HG02571 (cell line): ENCODE results near the gene KDR.

Experiments used
- ATAC-seq: cut with Tn5 transposase; IDR thresholded peaks from one replicate; pipeline ENCODE4 v1.9.1; 2021; ENCODE audit warnings: mild to moderate bottlenecking, moderate library complexity; ENCODE audit not compliant: unreplicated experiment

KDR gene

GRCh38 chr4:55080174-55080865 lies 45.1 kb downstream of the KDR start:
- no peak for ATAC-seq

- ATAC-seq, result no peak
Observed at GRCh38 chr4:55079451-55080173, 45.8 kb downstream of the KDR start.

GRCh38 chr4:55078987-55079386 lies 46.4 kb downstream of the KDR start:
- ATAC-seq, result no peak

GRCh38 chr4:55077577-55077976 lies 47.8 kb downstream of the KDR start:
- ATAC-seq, result no peak

- no peak for ATAC-seq
Observed at GRCh38 chr4:55075823-55076716, 49.3 kb downstream of the KDR start.

- ATAC-seq, result no peak
Observed at GRCh38 chr4:55075376-55075775, 50.0 kb downstream of the KDR start.

GRCh38 chr4:55074386-55074785 lies 51.0 kb downstream of the KDR start:
- no peak for ATAC-seq

- no peak for ATAC-seq
Observed at GRCh38 chr4:55071951-55072350, 53.4 kb downstream of the KDR start.

- no peak for ATAC-seq
Observed at GRCh38 chr4:55069248-55069647, 56.1 kb downstream of the KDR start.

GRCh38 chr4:55068522-55068921 lies 56.9 kb downstream of the KDR start:
- ATAC-seq, result no peak

- no peak for ATAC-seq
Observed at GRCh38 chr4:55066018-55066417, 59.4 kb downstream of the KDR start.

GRCh38 chr4:55055529-55055928 lies 69.9 kb downstream of the KDR start:
- no peak for ATAC-seq

GRCh38 chr4:55051532-55051931 lies 73.9 kb downstream of the KDR start:
- ATAC-seq, result no peak

- no peak for ATAC-seq
Observed at GRCh38 chr4:55050418-55050950, 74.9 kb downstream of the KDR start.

GRCh38 chr4:55038176-55038890 lies 87.1 kb downstream of the KDR start:
- no peak for ATAC-seq

GRCh38 chr4:55037728-55038127 lies 87.7 kb downstream of the KDR start:
- no peak for ATAC-seq

- ATAC-seq, result no peak
Observed at GRCh38 chr4:55036405-55036804, 89.0 kb downstream of the KDR start.

- no peak for ATAC-seq
Observed at GRCh38 chr4:55035892-55036291, 89.5 kb downstream of the KDR start.

GRCh38 chr4:55033296-55033695 lies 92.1 kb downstream of the KDR start:
- no peak for ATAC-seq

GRCh38 chr4:55032788-55033187 lies 92.6 kb downstream of the KDR start:
- no peak for ATAC-seq

- ATAC-seq, result no peak
Observed at GRCh38 chr4:55032179-55032578, 93.2 kb downstream of the KDR start.
